ENCODE measurements around the gene KCTD4. TPM values are rescaled to one million over a fixed set of nuclear protein-coding genes. Genes with fewer than 3 reads are reported as not detected.

Gene KCTD4
- polyA plus RNA-seq, 1 donor from 2014 or later: 1.2 TPM

DNA sequence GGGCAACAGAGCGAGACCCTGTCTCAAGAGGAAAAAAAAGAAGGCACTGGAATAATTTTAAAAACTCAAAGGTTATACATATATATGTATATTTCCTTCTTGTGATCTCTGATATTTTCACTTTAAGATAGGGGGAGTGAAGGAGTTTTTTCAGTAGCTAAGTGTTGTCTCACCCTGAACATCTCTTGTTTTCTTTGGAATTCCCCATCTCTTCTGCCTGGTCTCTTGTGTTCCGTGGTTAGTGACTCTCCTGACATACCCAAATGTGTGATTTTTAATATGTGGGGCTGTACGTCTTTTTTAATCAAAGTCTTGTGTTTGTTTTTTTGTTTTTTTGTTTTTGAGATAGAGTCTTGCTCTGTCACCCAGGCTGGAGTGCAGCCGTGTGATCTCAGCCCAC is 15.3 kb upstream of the KCTD4 start:
- Histone ChIP-seq H3K4me3 (ENCODE audit: low read length) (no peak overlapping the region), H3K27me3 (ENCODE audit: insufficient read depth, low read depth, low read length) (no peaks in the 10 kb centered on the region), H3K9me2 (ENCODE audit: insufficient read depth, low read length) (no peaks in the 10 kb centered on the region), H3K27ac (ENCODE audit: low read length) (no peak overlapping the region), H2AFZ (ENCODE audit: low read depth, low read length) (no peak overlapping the region), H4K20me1 (ENCODE audit: insufficient read depth) (no peaks in the 10 kb centered on the region), H3K9ac (ENCODE audit: low read length) (no peak overlapping the region), H3K9me3 (ENCODE audit: low read length) (no peaks in the 10 kb centered on the region), H3K36me3 (ENCODE audit: insufficient read depth, low read length) (no peaks in the 10 kb centered on the region), H3K4me2 (ENCODE audit: low read length) (no peak overlapping the region), H3K79me2 (replicated peaks; ENCODE audit: insufficient read depth, low read length) (no peaks in the 10 kb centered on the region), H3F3A (ENCODE audit: insufficient read depth, low read length, poor library complexity, severe bottlenecking) (no peaks in the 10 kb centered on the region)
- TF ChIP-seq EP300 (conservative IDR thresholded peaks at IDR 0.05; ENCODE audit: poor library complexity, severe bottlenecking) (no peak), EZH2 (IDR thresholded peaks at IDR 0.05; ENCODE audit: borderline replicate concordance, insufficient read depth, low read length, poor library complexity, severe bottlenecking) (no peak), SMC3 (conservative IDR thresholded peaks at IDR 0.05; ENCODE audit: poor library complexity) (no peak), MXI1 (conservative IDR thresholded peaks at IDR 0.05; ENCODE audit: poor library complexity, severe bottlenecking) (no peak), RAD21 (conservative IDR thresholded peaks at IDR 0.05) (no peak), CTCF (IDR thresholded peaks at IDR 0.05; ENCODE audit: poor library complexity, severe bottlenecking) (no peak), TAF1 (IDR thresholded peaks at IDR 0.05; ENCODE audit: low read depth) (no peak), POLR2AphosphoS5 (IDR thresholded peaks at IDR 0.05) (no peak)
- TF ChIP-seq, protein P1, sequence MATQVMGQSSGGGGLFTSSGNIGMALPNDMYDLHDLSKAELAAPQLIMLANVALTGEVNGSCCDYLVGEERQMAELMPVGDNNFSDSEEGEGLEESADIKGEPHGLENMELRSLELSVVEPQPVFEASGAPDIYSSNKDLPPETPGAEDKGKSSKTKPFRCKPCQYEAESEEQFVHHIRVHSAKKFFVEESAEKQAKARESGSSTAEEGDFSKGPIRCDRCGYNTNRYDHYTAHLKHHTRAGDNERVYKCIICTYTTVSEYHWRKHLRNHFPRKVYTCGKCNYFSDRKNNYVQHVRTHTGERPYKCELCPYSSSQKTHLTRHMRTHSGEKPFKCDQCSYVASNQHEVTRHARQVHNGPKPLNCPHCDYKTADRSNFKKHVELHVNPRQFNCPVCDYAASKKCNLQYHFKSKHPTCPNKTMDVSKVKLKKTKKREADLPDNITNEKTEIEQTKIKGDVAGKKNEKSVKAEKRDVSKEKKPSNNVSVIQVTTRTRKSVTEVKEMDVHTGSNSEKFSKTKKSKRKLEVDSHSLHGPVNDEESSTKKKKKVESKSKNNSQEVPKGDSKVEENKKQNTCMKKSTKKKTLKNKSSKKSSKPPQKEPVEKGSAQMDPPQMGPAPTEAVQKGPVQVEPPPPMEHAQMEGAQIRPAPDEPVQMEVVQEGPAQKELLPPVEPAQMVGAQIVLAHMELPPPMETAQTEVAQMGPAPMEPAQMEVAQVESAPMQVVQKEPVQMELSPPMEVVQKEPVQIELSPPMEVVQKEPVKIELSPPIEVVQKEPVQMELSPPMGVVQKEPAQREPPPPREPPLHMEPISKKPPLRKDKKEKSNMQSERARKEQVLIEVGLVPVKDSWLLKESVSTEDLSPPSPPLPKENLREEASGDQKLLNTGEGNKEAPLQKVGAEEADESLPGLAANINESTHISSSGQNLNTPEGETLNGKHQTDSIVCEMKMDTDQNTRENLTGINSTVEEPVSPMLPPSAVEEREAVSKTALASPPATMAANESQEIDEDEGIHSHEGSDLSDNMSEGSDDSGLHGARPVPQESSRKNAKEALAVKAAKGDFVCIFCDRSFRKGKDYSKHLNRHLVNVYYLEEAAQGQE (IDR thresholded peaks at IDR 0.05; ENCODE audit: borderline replicate concordance): no peak

DNA sequence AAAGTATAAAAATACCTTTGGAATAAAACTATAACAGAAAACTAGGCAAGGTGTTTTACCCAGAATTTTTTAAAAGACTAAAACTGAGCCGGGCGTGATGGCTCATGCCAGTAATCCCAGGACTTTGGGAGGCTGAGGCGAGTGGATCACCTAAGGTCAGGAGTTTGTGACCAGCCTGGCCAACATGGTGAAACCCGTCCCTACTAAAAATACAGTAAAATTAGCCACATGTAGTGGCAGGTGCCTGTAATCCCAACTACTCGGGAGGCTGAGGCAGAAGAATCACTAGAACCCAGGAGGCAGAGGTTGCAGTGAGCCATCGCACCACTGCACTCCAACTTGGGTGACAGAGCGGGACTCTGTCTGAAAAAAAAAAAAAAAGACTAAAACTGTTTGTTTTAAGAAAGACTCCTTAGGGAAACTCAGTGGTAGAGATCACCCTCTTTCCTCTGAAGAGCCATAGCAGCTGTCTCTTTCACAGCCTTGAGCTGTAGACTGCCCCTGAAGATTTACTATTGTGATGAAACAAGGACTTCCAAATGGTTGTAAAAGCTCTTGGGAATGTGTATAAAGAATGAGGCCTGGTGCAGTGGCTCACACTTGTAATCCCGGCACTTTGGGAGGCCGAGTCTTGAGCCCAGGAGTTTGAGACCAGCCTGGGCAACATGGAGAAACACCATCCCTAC is 14.7 kb upstream of the KCTD4 start:
- no peaks in the 10 kb centered on the region for H3F3A ChIP-seq (ENCODE audit: insufficient read depth, low read length, poor library complexity, severe bottlenecking)
- no peaks in the 10 kb centered on the region for H3K27me3 ChIP-seq (ENCODE audit: insufficient read depth, low read depth, low read length)
- no peaks in the 10 kb centered on the region for H3K9me2 ChIP-seq (ENCODE audit: insufficient read depth, low read length)
- no peaks in the 10 kb centered on the region for H3K36me3 ChIP-seq (ENCODE audit: insufficient read depth, low read length)
- TF ChIP-seq SMC3 (conservative IDR thresholded peaks at IDR 0.05; ENCODE audit: poor library complexity) (no peak), TAF1 (IDR thresholded peaks at IDR 0.05; ENCODE audit: low read depth) (no peak), POLR2AphosphoS5 (IDR thresholded peaks at IDR 0.05) (no peak), EZH2 (IDR thresholded peaks at IDR 0.05; ENCODE audit: borderline replicate concordance, insufficient read depth, low read length, poor library complexity, severe bottlenecking) (no peak), EP300 (conservative IDR thresholded peaks at IDR 0.05; ENCODE audit: poor library complexity, severe bottlenecking) (no peak), CTCF (IDR thresholded peaks at IDR 0.05; ENCODE audit: poor library complexity, severe bottlenecking) (no peak), MXI1 (conservative IDR thresholded peaks at IDR 0.05; ENCODE audit: poor library complexity, severe bottlenecking) (no peak), RAD21 (conservative IDR thresholded peaks at IDR 0.05) (no peak)
- H3K79me2 ChIP-seq (replicated peaks; ENCODE audit: insufficient read depth, low read length): no peaks in the 10 kb centered on the region
- no peak overlapping the region for H3K27ac ChIP-seq (ENCODE audit: low read length)
- no peak overlapping the region for H3K9ac ChIP-seq (ENCODE audit: low read length)
- H4K20me1 ChIP-seq (ENCODE audit: insufficient read depth): no peaks in the 10 kb centered on the region
- no peak overlapping the region for H2AFZ ChIP-seq (ENCODE audit: low read depth, low read length)
- H3K4me3 ChIP-seq (ENCODE audit: low read length): no peak overlapping the region
- no peaks in the 10 kb centered on the region for H3K9me3 ChIP-seq (ENCODE audit: low read length)
- H3K4me2 ChIP-seq (ENCODE audit: low read length): no peak overlapping the region
